ENCODE data around the gene RCOR1. TPM values are rescaled to one million over a fixed set of nuclear protein-coding genes. Genes with fewer than 3 reads are reported as not detected.

RCOR1 gene
- total RNA-seq, 2 donors from 2014 or later, result 8.4 to 8.7 TPM

DNA sequence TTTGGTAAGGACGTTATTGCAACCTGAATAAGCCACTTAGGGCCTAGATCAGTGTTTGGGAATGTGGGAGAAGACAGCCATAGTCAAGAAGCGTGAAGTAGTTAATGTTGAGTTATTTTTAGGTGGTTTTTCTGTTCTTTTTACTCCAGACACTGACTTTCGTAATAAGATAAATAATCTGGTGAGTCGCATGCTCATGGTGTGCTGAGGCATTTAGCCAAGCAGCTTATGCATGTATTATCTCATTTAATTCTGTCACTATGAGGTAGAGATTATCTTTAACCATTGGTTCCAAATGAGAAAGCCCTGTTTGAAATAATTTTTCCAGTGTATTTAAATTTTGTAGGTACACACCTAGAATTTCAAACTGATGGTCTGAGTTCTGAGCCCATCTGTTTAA lies 67.3 kb downstream of the RCOR1 start:
- Histone ChIP-seq H3K9me3 (no peaks in the 10 kb centered on the region), H3K27ac (no peak overlapping the region), H3K36me3 (no peaks in the 10 kb centered on the region), H3K4me1 (no peaks in the 10 kb centered on the region), H3K4me3 (no peak overlapping the region), H3K27me3 (no peaks in the 10 kb centered on the region)
- DNase-seq (ENCODE audit: low spot score), result no peak
- TF ChIP-seq, protein P1, sequence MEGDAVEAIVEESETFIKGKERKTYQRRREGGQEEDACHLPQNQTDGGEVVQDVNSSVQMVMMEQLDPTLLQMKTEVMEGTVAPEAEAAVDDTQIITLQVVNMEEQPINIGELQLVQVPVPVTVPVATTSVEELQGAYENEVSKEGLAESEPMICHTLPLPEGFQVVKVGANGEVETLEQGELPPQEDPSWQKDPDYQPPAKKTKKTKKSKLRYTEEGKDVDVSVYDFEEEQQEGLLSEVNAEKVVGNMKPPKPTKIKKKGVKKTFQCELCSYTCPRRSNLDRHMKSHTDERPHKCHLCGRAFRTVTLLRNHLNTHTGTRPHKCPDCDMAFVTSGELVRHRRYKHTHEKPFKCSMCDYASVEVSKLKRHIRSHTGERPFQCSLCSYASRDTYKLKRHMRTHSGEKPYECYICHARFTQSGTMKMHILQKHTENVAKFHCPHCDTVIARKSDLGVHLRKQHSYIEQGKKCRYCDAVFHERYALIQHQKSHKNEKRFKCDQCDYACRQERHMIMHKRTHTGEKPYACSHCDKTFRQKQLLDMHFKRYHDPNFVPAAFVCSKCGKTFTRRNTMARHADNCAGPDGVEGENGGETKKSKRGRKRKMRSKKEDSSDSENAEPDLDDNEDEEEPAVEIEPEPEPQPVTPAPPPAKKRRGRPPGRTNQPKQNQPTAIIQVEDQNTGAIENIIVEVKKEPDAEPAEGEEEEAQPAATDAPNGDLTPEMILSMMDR (IDR thresholded peaks at IDR 0.05), result no peak

GRCh38 chr14:102661614-102662013 lies 69.2 kb downstream of the RCOR1 start:
- H3K27me3 ChIP-seq, result no peaks in the 10 kb centered on the region
- H3K4me3 ChIP-seq, result no peak overlapping the region
- TF ChIP-seq, protein P1 (IDR thresholded peaks at IDR 0.05), result no peak
- H3K27ac ChIP-seq, result no peak overlapping the region
- H3K9me3 ChIP-seq, result no peaks in the 10 kb centered on the region
- no peaks in the 10 kb centered on the region for H3K4me1 ChIP-seq
- no peaks in the 10 kb centered on the region for H3K36me3 ChIP-seq
- no peak for DNase-seq (ENCODE audit: low spot score)

- no peaks in the 10 kb centered on the region for H3K27me3 ChIP-seq
- no peaks in the 10 kb centered on the region for H3K4me1 ChIP-seq
- no peak for DNase-seq (ENCODE audit: low spot score)
- no peaks in the 10 kb centered on the region for H3K36me3 ChIP-seq
- H3K4me3 ChIP-seq, result no peak overlapping the region
- H3K9me3 ChIP-seq, result no peaks in the 10 kb centered on the region
- TF ChIP-seq, protein P1 (IDR thresholded peaks at IDR 0.05), result no peak
- no peak overlapping the region for H3K27ac ChIP-seq
Measured at GRCh38 chr14:102662636-102663430, 70.4 kb downstream of the RCOR1 start.

- TF ChIP-seq, protein P1 (IDR thresholded peaks at IDR 0.05), result no peak
- Histone ChIP-seq H3K4me1 (no peaks in the 10 kb centered on the region), H3K27me3 (no peaks in the 10 kb centered on the region), H3K36me3 (no peaks in the 10 kb centered on the region), H3K4me3 (no peak overlapping the region), H3K9me3 (no peaks in the 10 kb centered on the region), H3K27ac (no peak overlapping the region)
- DNase-seq (ENCODE audit: low spot score), result no peak
Measured at GRCh38 chr14:102663440-102663839, 71.0 kb downstream of the RCOR1 start.

- no peaks in the 10 kb centered on the region for H3K4me1 ChIP-seq
- no peak overlapping the region for H3K4me3 ChIP-seq
Measured at GRCh38 chr14:102665621-102666020, 73.2 kb downstream of the RCOR1 start.

More at GRCh38 chr14:102665621-102666020, 73.2 kb downstream of the RCOR1 start:
- Histone ChIP-seq H3K36me3 (no peaks in the 10 kb centered on the region), H3K27me3 (no peaks in the 10 kb centered on the region), H3K27ac (no peak overlapping the region), H3K9me3 (no peaks in the 10 kb centered on the region)
- no peak for DNase-seq (ENCODE audit: low spot score)
- TF ChIP-seq, protein P1 (IDR thresholded peaks at IDR 0.05), result no peak

Data from right atrium auricular region (tissue), 2 donors.